AG04449 (cell line): ENCODE data around the gene LRRFIP1.
"Not testable (repeated sequence)": the region's sequence is repeated elsewhere in the genome, so short reads cannot be mapped to it uniquely, and the experiment has no call there.

ENCODE experiments used
- CTCF ChIA-PET: fragments of 350-600 bp; formaldehyde crosslinking; extraction: SDS; loops from one replicate; lab custom pipeline; 2021; ENCODE audit warnings: antibody characterized with exemption; lab: Yijun Ruan, JAX
- POLR2A ChIA-PET: fragments of 400-600, 350-600 bp; formaldehyde crosslinking; extraction: SDS; loops from one replicate; lab custom pipeline; 2020; ENCODE audit warnings: antibody characterized with exemption, inconsistent platforms; lab: Yijun Ruan, JAX
- DNase-seq: peaks from one replicate; pipeline ENCODE4 v3.0.0-alpha.2; 2010; ENCODE audit warnings: low read depth, low spot score
- H3K4me3 ChIP-seq: 2 replicates; pipeline ENCODE4 v1.5.1; 2011; ENCODE audit warnings: low read depth, mild to moderate bottlenecking, control low read depth, low read length
- TF ChIP-seq, protein P1 (sequence below): IDR thresholded peaks from one replicate; pipeline ENCODE4 v1.5.1; 2011; ENCODE audit warnings: mild to moderate bottlenecking, moderate library complexity, low read length, control low read depth, inconsistent platforms; ENCODE audit not compliant: insufficient read depth; ENCODE audit errors: missing control alignments

LRRFIP1 gene

GRCh38 chr2:237760506-237761502 lies 133.4 kb downstream of the LRRFIP1 start:
- H3K4me3 ChIP-seq, result no peak overlapping the region
- CTCF ChIA-PET, result interaction anchor here (1.0 to 10.4 kb wide), 7 partner anchors 13 to 188 kb away, joined by 3 to 116 read pairs (median 4); no protein-coding TSS in a partner anchor
- no peak for DNase-seq
- TF ChIP-seq, protein P1, sequence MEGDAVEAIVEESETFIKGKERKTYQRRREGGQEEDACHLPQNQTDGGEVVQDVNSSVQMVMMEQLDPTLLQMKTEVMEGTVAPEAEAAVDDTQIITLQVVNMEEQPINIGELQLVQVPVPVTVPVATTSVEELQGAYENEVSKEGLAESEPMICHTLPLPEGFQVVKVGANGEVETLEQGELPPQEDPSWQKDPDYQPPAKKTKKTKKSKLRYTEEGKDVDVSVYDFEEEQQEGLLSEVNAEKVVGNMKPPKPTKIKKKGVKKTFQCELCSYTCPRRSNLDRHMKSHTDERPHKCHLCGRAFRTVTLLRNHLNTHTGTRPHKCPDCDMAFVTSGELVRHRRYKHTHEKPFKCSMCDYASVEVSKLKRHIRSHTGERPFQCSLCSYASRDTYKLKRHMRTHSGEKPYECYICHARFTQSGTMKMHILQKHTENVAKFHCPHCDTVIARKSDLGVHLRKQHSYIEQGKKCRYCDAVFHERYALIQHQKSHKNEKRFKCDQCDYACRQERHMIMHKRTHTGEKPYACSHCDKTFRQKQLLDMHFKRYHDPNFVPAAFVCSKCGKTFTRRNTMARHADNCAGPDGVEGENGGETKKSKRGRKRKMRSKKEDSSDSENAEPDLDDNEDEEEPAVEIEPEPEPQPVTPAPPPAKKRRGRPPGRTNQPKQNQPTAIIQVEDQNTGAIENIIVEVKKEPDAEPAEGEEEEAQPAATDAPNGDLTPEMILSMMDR, result no peak
- POLR2A ChIA-PET, result no interaction called here

DNA sequence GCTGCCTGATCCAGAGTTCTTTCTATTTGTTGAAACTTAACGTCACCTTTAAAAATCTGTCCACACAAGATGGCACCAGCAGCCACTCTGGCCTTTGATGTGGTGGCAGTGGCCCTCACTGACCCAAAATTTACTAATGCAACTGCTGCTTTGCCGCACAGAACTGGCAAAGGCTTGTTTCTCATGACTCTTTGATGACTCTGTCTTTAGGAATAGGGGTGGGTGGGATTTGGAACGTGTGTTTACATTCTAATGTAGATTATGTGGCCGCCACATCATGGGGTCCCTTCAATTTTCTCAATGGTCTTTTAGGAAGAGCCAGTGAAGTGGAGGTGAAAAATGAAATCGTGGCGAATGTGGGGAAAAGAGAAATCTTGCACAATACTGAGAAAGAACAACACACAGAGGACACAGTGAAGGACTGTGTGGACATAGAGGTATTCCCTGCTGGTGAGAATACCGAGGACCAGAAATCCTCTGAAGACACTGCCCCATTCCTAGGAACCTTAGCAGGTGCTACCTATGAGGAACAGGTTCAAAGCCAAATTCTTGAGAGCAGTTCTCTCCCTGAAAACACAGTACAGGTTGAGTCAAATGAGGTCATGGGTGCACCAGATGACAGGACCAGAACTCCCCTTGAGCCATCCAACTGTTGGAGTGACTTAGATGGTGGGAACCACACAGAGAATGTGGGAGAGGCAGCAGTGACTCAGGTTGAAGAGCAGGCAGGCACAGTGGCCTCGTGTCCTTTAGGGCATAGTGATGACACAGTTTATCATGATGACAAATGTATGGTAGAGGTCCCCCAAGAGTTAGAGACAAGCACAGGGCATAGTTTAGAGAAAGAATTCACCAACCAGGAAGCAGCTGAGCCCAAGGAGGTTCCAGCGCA lies 135.2 kb downstream of the LRRFIP1 start:
- H3K4me3 ChIP-seq, POLR2A ChIA-PET: not testable (repeated sequence)
- CTCF ChIA-PET, result interaction anchor here (1.6 to 10.4 kb wide), 3 partner anchors 13 to 190 kb away, joined by 6 to 116 read pairs (median 7); no protein-coding TSS in a partner anchor
- DNase-seq, result peak; percentile 46

- DNase-seq, result no peak
- no peak overlapping the region for H3K4me3 ChIP-seq
- POLR2A ChIA-PET, result no interaction called here
- CTCF ChIA-PET, result interaction anchor here (1.0 kb wide), 2 partner anchors 19 to 23 kb away, joined by 3 to 4 read pairs; no protein-coding TSS in a partner anchor
- TF ChIP-seq, protein P1, result no peak
Observed at GRCh38 chr2:237763812-237764211, 136.4 kb downstream of the LRRFIP1 start.

GRCh38 chr2:237765122-237765521 lies 137.7 kb downstream of the LRRFIP1 start:
- CTCF ChIA-PET, result interaction anchor here (0.7 to 3.0 kb wide), 3 partner anchors 10 to 20 kb away, joined by 3 to 15 read pairs (median 13); no protein-coding TSS in a partner anchor
- H3K4me3 ChIP-seq, POLR2A ChIA-PET, DNase-seq: not testable (repeated sequence)

DNA sequence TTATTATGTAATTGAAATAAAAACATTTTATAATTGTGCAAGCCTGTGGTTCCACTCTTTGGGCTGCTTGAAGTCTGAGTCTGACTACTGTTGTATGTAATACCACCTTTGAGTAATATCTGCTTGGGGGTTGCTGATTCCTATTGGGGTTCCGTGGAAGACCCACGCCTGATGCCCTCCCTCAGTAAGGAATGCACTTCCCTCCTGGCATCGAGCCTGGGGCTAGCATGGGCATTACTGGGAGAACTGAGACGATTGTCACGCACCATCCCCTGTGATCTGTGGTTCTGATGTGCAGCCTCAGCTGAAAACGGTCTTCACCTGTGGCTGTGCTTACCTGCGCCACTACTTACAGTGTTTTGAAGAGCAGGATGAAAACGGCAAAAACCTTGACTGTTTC lies 138.5 kb downstream of the LRRFIP1 start:
- H3K4me3 ChIP-seq, result no peak overlapping the region
- DNase-seq, result no peak
- ChIA-PET POLR2A (no interaction called here), CTCF (interaction anchor here (0.8 to 3.0 kb wide), 4 partner anchors 9 to 184 kb away, joined by 3 to 15 read pairs (median 10); no protein-coding TSS in a partner anchor)
- TF ChIP-seq, protein P1, result no peak

DNA sequence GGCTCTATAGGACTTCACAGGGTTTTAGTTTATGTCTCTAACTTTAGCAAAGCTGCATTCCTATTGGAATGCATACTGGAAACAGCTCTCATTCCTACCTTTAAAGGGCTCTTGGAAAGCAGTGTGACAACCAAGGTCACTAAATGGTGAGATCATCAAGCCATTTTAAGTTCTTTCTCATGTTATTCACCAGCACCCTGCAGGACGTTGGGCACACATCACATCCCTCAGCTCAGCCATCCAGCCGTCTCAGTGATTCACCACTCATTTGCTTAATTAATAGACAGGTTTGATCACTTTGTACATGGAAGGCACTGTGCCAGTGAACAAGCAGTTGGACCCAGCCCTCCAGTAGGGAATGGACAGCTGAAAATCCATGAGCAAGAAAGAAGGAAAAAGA lies 139.0 kb downstream of the LRRFIP1 start:
- TF ChIP-seq, protein P1, result no peak
- POLR2A ChIA-PET, result no interaction called here
- peak; percentile 24 for DNase-seq
- H3K4me3 ChIP-seq, result no peak overlapping the region
- CTCF ChIA-PET, result interaction anchor here (0.8 to 3.0 kb wide), 4 partner anchors 8 to 185 kb away, joined by 3 to 15 read pairs (median 10); no protein-coding TSS in a partner anchor
